ENCODE measurements around the gene CHST12. TPM values are rescaled to one million over a fixed set of nuclear protein-coding genes. Genes with fewer than 3 reads are reported as not detected.

CHST12 gene
- total and polyA plus RNA-seq, 12 donors = 2.5 to 31.2 (median 19.4) TPM

DNA sequence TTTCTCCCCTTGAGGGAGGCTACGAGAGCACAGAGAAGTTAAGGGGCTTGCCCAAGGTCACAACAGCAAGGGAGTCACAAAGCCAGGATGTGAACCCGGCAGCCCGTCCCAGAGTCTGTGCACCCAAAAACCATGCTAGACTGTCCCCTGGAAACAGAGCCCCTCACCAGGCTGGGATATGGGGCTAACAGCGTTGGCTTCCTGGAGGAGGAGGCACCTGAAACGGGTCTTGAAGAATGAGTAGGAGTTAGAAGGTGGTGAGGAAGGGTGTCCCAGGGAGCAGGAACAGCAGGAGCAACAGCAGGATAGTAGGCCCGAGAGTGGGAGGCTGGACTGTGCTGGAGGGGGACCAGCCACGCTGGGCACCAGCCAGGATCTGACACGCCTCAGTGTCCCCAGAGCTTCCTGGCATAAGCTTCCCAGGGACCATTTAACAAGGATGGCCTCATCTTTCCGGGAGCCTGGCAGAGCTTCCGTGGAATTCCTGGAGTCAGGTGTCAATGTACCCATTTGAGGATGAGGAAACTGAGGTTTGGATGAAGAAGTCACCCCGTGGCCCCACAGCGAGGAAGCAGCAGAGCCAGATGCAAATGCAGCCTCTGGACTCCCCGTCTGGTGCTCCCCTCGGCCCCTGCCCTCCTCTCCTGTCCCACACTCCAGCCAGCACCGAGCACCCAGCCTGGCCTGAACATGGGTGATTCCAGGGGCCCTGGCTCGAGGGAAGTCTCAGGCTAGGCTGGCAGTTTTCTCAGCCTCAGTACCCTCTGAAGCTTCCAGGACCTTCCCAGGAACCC, 76.1 kb downstream of the CHST12 start:
- intact Hi-C loops (cut with DNase I) = loop anchor here (2.0 to 10.0 kb wide), 4 partner anchors 39 to 205 kb away; partner anchors contain the start of genes AMZ1 (in 1 of the 2) and LFNG (in 1 of the 2)
- H3K9me3 ChIP-seq (replicated peaks in 1 of 3) = no peaks in the 10 kb centered on the region

DNA sequence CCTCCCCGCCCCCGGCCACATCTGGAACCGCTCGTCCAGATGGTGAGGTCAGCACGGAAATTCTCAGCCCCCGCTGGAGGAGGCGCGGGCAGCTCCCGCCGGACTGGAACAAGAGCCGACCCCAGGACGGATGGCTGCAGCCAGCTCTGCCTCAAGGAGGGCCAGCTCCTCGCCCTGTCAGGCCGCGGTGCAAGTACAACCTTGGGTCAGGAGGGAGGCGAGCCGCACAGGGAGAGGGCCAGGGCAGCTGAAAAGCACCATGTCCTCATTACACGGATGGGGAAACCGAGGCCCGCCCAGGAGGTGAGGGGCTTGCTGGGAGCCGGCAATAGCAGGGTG, 76.6 kb downstream of the CHST12 start:
- TF ChIP-seq, protein P1, sequence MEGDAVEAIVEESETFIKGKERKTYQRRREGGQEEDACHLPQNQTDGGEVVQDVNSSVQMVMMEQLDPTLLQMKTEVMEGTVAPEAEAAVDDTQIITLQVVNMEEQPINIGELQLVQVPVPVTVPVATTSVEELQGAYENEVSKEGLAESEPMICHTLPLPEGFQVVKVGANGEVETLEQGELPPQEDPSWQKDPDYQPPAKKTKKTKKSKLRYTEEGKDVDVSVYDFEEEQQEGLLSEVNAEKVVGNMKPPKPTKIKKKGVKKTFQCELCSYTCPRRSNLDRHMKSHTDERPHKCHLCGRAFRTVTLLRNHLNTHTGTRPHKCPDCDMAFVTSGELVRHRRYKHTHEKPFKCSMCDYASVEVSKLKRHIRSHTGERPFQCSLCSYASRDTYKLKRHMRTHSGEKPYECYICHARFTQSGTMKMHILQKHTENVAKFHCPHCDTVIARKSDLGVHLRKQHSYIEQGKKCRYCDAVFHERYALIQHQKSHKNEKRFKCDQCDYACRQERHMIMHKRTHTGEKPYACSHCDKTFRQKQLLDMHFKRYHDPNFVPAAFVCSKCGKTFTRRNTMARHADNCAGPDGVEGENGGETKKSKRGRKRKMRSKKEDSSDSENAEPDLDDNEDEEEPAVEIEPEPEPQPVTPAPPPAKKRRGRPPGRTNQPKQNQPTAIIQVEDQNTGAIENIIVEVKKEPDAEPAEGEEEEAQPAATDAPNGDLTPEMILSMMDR (IDR thresholded peaks at IDR 0.05) = no peak
- TF ChIP-seq POLR2A (IDR thresholded peaks at IDR 0.05) = no peak
- H3K9me3 ChIP-seq (replicated peaks in 1 of 3) = no peaks in the 10 kb centered on the region
- intact Hi-C loops (cut with DNase I) = no loop called here
- H3K27ac ChIP-seq = no peak overlapping the region
- peaks cover 0 to 17% of the 10 kb centered on the region in 2 donors for H3K4me1 ChIP-seq (replicated peaks in 1 of 2)
- H3K36me3 ChIP-seq (replicated peaks in 1 of 2) = no peaks in the 10 kb centered on the region
- H3K27me3 ChIP-seq = peaks cover 10% of the 10 kb centered on the region
- H3K4me3 ChIP-seq = no peak overlapping the region
- no peak for DNase-seq
- 13 to 48% (median 40%) methylated on average over 3 to 21 of the region's 21 CpGs for WGBS, 4 donors

More for the DNA sequence above, 76.1 kb downstream of the CHST12 start:
- H3K4me1 ChIP-seq (replicated peaks in 1 of 2) = peaks cover 0 to 17% of the 10 kb centered on the region in 2 donors
- 61 to 72% (median 66%) methylated on average over 11 to 16 of the region's 16 CpGs for WGBS, 4 donors
- no peaks in the 10 kb centered on the region for H3K36me3 ChIP-seq (replicated peaks in 1 of 2)
- TF ChIP-seq, protein P1 (IDR thresholded peaks at IDR 0.05) = no peak
- TF ChIP-seq POLR2A (IDR thresholded peaks at IDR 0.05) = no peak
- no peak for DNase-seq
- no peak overlapping the region for H3K4me3 ChIP-seq
- peaks cover 10% of the 10 kb centered on the region for H3K27me3 ChIP-seq
- no peak overlapping the region for H3K27ac ChIP-seq

DNA sequence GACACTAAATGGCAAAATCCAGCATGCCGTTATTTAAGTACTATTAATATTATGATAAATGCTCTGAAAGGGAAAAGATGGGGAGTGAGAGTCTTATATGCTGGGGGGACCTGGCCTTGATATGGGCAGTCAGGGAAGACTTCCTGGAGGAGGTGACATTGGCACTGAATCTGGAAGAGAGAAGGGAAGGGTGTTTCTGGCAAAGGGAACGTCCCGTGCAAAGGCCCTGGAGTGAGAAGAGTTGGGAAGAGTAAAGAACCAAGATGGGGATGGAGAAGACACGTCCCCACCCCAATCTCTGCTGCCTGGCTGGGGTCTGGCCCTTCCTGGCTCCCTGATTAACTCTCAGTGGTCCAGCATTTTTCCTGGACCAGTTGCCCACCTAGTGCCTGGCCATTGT, 77.8 kb downstream of the CHST12 start:
- Histone ChIP-seq H3K36me3 (replicated peaks in 1 of 2) (no peaks in the 10 kb centered on the region), H3K9me3 (replicated peaks in 1 of 3) (no peaks in the 10 kb centered on the region), H3K4me3 (no peak overlapping the region), H3K27me3 (peaks cover 6% of the 10 kb centered on the region), H3K27ac (no peak overlapping the region), H3K4me1 (replicated peaks in 1 of 2) (peaks cover 0 to 17% of the 10 kb centered on the region in 2 donors)
- TF ChIP-seq, protein P1 (IDR thresholded peaks at IDR 0.05) = no peak
- 66 to 85% (median 80%) methylated on average over 4 of the region's 4 CpGs for WGBS, 4 donors
- intact Hi-C loops (cut with DNase I) = no loop called here
- no peak for DNase-seq

DNA sequence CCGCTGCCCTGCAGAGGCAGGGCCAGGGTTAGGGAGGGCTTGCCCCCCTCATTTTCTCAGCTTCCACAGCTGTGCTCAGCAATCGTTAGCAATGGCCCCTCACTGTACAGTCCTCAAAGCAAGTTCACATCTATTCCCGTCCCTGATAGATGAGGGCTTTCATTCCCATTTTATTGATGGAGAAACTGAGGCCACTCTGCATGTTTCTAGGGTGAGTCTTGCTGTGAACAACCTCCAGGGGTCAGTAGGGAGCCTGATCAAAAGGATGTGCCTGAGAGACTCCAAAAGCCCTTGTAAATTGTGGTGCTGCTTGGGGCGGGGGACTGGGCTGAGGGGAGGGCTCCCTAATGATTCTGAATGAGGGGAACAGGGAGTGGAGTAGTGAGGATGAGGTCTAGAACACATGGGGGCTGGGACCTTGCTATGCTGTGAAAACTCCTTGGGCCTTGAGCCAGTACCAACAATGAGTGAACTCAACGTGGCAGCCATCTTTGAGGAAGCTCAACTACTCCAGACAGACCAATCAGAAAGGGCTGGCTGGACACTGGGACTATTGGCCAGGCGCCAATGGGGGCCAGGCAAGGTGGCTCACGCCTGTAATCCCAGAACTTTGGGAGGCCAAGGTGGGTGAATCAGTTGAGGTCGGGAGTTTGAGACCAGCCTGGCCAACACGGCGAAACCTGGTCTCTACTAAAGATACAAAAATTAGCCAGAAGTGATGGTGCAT, 79.5 kb downstream of the CHST12 start:
- Histone ChIP-seq H3K27ac (no peak overlapping the region), H3K27me3 (no peaks in the 10 kb centered on the region), H3K4me1 (replicated peaks in 1 of 2) (peaks cover 0 to 11% of the 10 kb centered on the region in 2 donors), H3K36me3 (replicated peaks in 1 of 2) (no peaks in the 10 kb centered on the region), H3K4me3 (no peak overlapping the region), H3K9me3 (replicated peaks in 1 of 3) (no peaks in the 10 kb centered on the region)
- WGBS, 4 donors = 77 to 90% (median 78%) methylated on average over 7 to 10 of the region's 10 CpGs
- no peak for DNase-seq
- intact Hi-C loops (cut with DNase I) = no loop called here
- TF ChIP-seq POLR2A (IDR thresholded peaks at IDR 0.05) = no peak
- TF ChIP-seq, protein P1 (IDR thresholded peaks at IDR 0.05) = no peak

Data from adrenal gland (tissue), 12 donors.